ENCODE results near the gene TUBB1.
"Not testable (repeated sequence)": the region's sequence is repeated elsewhere in the genome, so short reads cannot be mapped to it uniquely, and the experiment has no call there.

Gene TUBB1

GRCh38 chr20:59008715-59009336, 10.4 kb upstream of the TUBB1 start:
- TF ChIP-seq Cebpa-rat (IDR thresholded peaks at IDR 0.05), result no peak
- Histone ChIP-seq H3K4me3 (no peak overlapping the region), H3K4me2 (peak overlapping the region; percentile 94), H3K9me3 (no peaks in the 10 kb centered on the region), H3K9ac (no peak overlapping the region), H3K27me3 (peaks cover 23% of the 10 kb centered on the region), H3K27ac (no peak overlapping the region), H3K4me1 (peaks cover 55% of the 10 kb centered on the region), H3K36me3 (no peaks in the 10 kb centered on the region), H4K20me1 (peaks cover 23% of the 10 kb centered on the region; the same call in 1 of the 2 replicates)

- H3K4me2 ChIP-seq, result no peak overlapping the region
- H3K27me3 ChIP-seq, result peaks cover 23% of the 10 kb centered on the region
- no peak for TF ChIP-seq Cebpa-rat (IDR thresholded peaks at IDR 0.05)
- H3K9ac ChIP-seq, result no peak overlapping the region
- no peak overlapping the region for H3K27ac ChIP-seq
- peaks cover 9% of the 10 kb centered on the region; the same call in 1 of the 2 replicates for H4K20me1 ChIP-seq
- peaks cover 50% of the 10 kb centered on the region for H3K4me1 ChIP-seq
- H3K9me3 ChIP-seq, result no peaks in the 10 kb centered on the region
- H3K4me3 ChIP-seq, result no peak overlapping the region
- H3K36me3 ChIP-seq, result no peaks in the 10 kb centered on the region
Measured at GRCh38 chr20:59010321-59010994, 8.8 kb upstream of the TUBB1 start.

- no peaks in the 10 kb centered on the region for H3K9me3 ChIP-seq
- no peak overlapping the region for H3K9ac ChIP-seq
- no peaks in the 10 kb centered on the region for H3K36me3 ChIP-seq
- H3K27me3 ChIP-seq, result peaks cover 19% of the 10 kb centered on the region
- no peak overlapping the region for H3K27ac ChIP-seq
- H3K4me3 ChIP-seq, result no peak overlapping the region
- H3K4me2 ChIP-seq, result no peak overlapping the region
- peaks cover 49% of the 10 kb centered on the region for H3K4me1 ChIP-seq
- H4K20me1 ChIP-seq, result 0 out of 2 replicates have a peak, but pooled peaks cover 1% of the 10 kb centered on the region
- no peak for TF ChIP-seq Cebpa-rat (IDR thresholded peaks at IDR 0.05)
Measured at GRCh38 chr20:59010995-59011873, 8.0 kb upstream of the TUBB1 start.

GRCh38 chr20:59011874-59012157, 7.4 kb upstream of the TUBB1 start:
- peaks cover 49% of the 10 kb centered on the region for H3K4me1 ChIP-seq
- peaks cover 13% of the 10 kb centered on the region for H3K27me3 ChIP-seq
- H3K27ac ChIP-seq, H3K4me2 ChIP-seq, H3K9ac ChIP-seq, H4K20me1 ChIP-seq, H3K9me3 ChIP-seq, H3K4me3 ChIP-seq, H3K36me3 ChIP-seq: not testable (repeated sequence)

- H3K36me3 ChIP-seq, result no peaks in the 10 kb centered on the region
- H3K27ac ChIP-seq, result no peak overlapping the region
- H3K27me3 ChIP-seq, result no peaks in the 10 kb centered on the region; the same call in 1 of the 2 replicates
- H3K4me2 ChIP-seq, result no peak overlapping the region
- H3K9me3 ChIP-seq, result no peaks in the 10 kb centered on the region
- H3K4me3 ChIP-seq, result no peak overlapping the region
- TF ChIP-seq Cebpa-rat (IDR thresholded peaks at IDR 0.05), result no peak
- peaks cover 44% of the 10 kb centered on the region for H3K4me1 ChIP-seq
- H3K9ac ChIP-seq, result no peak overlapping the region
- H4K20me1 ChIP-seq, result no peaks in the 10 kb centered on the region
Measured at GRCh38 chr20:59013031-59013951, 5.9 kb upstream of the TUBB1 start.

GRCh38 chr20:59013959-59014608, 5.1 kb upstream of the TUBB1 start:
- Histone ChIP-seq H3K27me3 (no peaks in the 10 kb centered on the region), H3K4me3 (no peak overlapping the region), H3K9ac (no peak overlapping the region), H3K36me3 (no peaks in the 10 kb centered on the region), H3K9me3 (no peaks in the 10 kb centered on the region), H3K4me1 (peaks cover 36% of the 10 kb centered on the region), H3K4me2 (no peak overlapping the region), H4K20me1 (no peaks in the 10 kb centered on the region), H3K27ac (no peak overlapping the region)
- no peak for TF ChIP-seq Cebpa-rat (IDR thresholded peaks at IDR 0.05)

GRCh38 chr20:59014680-59015389, 4.4 kb upstream of the TUBB1 start:
- Histone ChIP-seq H3K9ac (no peak overlapping the region), H3K4me1 (peaks cover 36% of the 10 kb centered on the region)

GRCh38 chr20:59015411-59015810, 3.8 kb upstream of the TUBB1 start:
- no peak overlapping the region for H3K27ac ChIP-seq
- H3K9ac ChIP-seq, result no peak overlapping the region
- H3K36me3 ChIP-seq, result no peaks in the 10 kb centered on the region
- H3K27me3 ChIP-seq, result no peaks in the 10 kb centered on the region
- no peaks in the 10 kb centered on the region for H4K20me1 ChIP-seq
- 0 out of 2 replicates have a peak overlapping the region, but pooled peaks have one; percentile 4 for H3K4me2 ChIP-seq
- H3K4me1 ChIP-seq, result peaks cover 36% of the 10 kb centered on the region
- no peaks in the 10 kb centered on the region for H3K9me3 ChIP-seq
- no peak for TF ChIP-seq Cebpa-rat (IDR thresholded peaks at IDR 0.05)
- no peak overlapping the region for H3K4me3 ChIP-seq

More at GRCh38 chr20:59014680-59015389, 4.4 kb upstream of the TUBB1 start:
- Histone ChIP-seq H3K4me2 (peak overlapping the region; percentile 4; the same call in 1 of the 2 replicates), H3K36me3 (no peaks in the 10 kb centered on the region), H4K20me1 (no peaks in the 10 kb centered on the region), H3K9me3 (no peaks in the 10 kb centered on the region), H3K4me3 (no peak overlapping the region), H3K27ac (no peak overlapping the region), H3K27me3 (no peaks in the 10 kb centered on the region)
- no peak for TF ChIP-seq Cebpa-rat (IDR thresholded peaks at IDR 0.05)

Data from BLaER1 (cell line).